GM12865 (cell line): ENCODE data around the gene MCUR1.

Source experiments
- DNase-seq: peaks from one replicate; pipeline ENCODE4 v3.0.0; 2010; ENCODE audit warnings: low read depth
- H3K4me3 ChIP-seq: 2 replicates; pipeline ENCODE4 v1.5.1; 2011; ENCODE audit warnings: mild to moderate bottlenecking, low read depth, low read length, control low read depth
- CTCF ChIP-seq: IDR thresholded peaks from 2 replicates; pipeline ENCODE4 v1.5.1; 2011; ENCODE audit warnings: low read length, control low read depth, low read depth, inconsistent platforms; ENCODE audit not compliant: insufficient read depth; ENCODE audit errors: missing control alignments

The MCUR1 gene

GRCh38 chr6:13759025-13759424, 55.3 kb downstream of the MCUR1 start:
- no peak for DNase-seq
- H3K4me3 ChIP-seq, result no peak overlapping the region
- TF ChIP-seq CTCF, result no peak

GRCh38 chr6:13754644-13755043, 59.7 kb downstream of the MCUR1 start:
- H3K4me3 ChIP-seq, result no peak overlapping the region
- DNase-seq, result no peak
- no peak for TF ChIP-seq CTCF

- H3K4me3 ChIP-seq, result no peak overlapping the region
- DNase-seq, result no peak
- TF ChIP-seq CTCF, result no peak
These were observed 70.6 kb downstream of the MCUR1 start for GRCh38 chr6:13743736-13744127.

GRCh38 chr6:13742961-13743735, 71.2 kb downstream of the MCUR1 start:
- no peak for DNase-seq
- TF ChIP-seq CTCF, result no peak
- H3K4me3 ChIP-seq, result no peak overlapping the region

GRCh38 chr6:13741365-13741764, 73.0 kb downstream of the MCUR1 start:
- no peak overlapping the region for H3K4me3 ChIP-seq
- TF ChIP-seq CTCF, result no peak
- DNase-seq, result no peak
